ENCODE data around the gene METTL6.

GRCh38 chr3:15377961-15378791, 49.2 kb downstream of the METTL6 start:
- peak; percentile 67 to 97 (median 91) for TF ChIP-seq CTCF (IDR thresholded peaks at IDR 0.05)
- peak in 1 of 2 donors; percentile 92 for TF ChIP-seq POLR2AphosphoS5 (IDR thresholded peaks at IDR 0.05; ENCODE audit: insufficient read depth in 1 of 2, low read depth in 1 of 2)
